Inflammatory macrophage treated with lipopolysaccharide for 4 hours (primary cell): ENCODE data around the gene APOL5.
"Not testable (repeated sequence)": the region's sequence is repeated elsewhere in the genome, so short reads cannot be mapped to it uniquely, and the experiment has no call there.

Experiments
- DNase-seq: peaks from one replicate; pipeline ENCODE4 v3.0.0-alpha.2; 2020

Gene APOL5, protein sequence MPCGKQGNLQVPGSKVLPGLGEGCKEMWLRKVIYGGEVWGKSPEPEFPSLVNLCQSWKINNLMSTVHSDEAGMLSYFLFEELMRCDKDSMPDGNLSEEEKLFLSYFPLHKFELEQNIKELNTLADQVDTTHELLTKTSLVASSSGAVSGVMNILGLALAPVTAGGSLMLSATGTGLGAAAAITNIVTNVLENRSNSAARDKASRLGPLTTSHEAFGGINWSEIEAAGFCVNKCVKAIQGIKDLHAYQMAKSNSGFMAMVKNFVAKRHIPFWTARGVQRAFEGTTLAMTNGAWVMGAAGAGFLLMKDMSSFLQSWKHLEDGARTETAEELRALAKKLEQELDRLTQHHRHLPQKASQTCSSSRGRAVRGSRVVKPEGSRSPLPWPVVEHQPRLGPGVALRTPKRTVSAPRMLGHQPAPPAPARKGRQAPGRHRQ

DNA sequence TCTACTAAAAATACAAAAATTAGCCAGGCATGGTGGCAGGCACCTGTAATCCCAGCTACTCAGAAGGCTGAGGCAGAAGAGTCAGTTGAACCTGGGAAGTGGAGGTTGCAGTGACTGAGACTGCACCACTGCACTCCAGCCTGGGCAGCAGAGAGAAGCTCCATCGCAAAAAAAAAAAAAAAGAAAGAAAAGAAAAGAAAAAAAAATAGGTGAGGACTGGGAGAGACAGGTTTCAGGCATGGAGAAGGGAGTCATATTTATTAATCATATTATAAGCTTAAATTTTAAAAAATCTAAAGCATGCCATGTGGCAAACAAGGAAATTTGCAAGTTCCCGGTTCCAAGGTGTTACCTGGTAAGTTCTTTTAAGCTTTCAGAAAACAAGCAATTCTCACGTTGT lies at the start of gene APOL5:
Gene APOL5, plus strand, starts transcription at position 301 of the 400 bp plus-strand sequence. Its CDS starts 0 bp downstream, at position 301.
- no peak for DNase-seq

DNA sequence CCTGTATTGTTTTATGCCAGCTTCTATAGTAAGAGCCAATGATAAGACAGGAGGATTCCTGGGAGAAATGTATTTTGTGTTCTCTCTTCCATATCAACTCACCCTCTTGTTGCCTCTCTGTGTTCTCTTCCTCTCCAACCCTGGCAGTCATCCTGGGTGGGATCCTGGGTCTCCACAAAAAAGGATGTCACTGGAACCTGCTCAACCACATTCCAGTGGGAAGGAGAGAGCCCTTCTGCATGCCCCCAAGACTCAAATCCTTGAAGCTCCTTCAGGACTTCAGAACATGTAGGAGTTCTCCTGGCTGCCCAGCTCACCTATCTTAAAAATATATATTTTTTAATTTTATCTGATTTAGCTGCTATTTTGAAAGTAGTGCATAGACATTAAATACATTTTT lies 43.3 kb upstream of the APOL5 start:
- no peak for DNase-seq

DNA sequence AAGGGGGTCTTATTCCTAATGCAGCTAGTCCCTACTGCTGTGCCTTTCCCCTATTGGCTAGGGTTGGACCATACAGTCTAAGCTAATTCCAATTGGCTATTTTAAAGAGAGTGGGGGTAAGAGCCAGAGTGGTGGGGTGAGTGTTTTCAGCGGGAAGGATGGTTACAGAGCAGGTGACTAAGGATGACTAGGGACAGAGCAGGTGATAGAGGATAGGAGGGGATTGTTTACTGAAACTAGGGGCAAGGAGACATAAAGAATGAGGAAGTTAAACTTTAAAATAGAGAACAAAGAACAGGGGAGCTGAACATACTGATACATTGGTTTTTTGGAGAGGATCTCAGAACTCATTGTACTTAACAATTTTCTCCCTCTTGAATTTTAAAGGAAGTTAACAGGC lies 41.6 kb upstream of the APOL5 start:
- not testable (repeated sequence) for DNase-seq

DNA sequence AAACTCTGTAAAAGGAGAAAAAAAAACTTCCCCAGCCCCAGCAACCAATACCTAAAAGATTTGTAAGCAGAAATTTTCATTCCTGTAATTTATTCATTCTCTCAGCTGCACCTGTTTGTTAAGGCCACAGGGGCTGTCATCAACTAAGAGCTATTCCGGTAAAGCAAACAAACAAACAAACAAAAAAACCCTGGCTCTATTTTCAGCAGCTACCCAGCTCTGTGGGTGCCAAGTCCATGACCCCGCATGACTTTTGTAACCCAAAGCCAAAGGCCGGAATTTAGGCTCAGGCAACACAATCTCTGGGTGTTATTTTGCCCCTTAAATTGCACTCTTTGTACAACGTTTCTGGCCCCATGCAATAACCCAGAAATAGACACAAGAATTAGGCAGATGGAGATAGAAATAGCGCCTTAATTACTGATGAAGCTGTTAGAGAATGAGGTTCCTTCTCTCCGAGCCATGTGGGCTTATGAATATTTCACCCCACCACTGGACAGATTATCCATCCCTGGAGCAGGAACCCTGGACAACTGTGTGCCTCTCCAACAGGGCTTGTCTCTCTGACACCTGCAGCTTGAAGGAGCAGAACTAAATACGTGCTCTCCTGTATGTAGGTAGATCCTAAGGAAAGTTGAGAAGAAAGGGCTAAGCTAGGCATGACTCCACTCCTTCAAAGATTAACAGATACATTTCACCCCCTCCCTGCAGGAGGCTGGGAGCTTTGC lies 40.0 kb upstream of the APOL5 start:
- DNase-seq, result no peak

DNA sequence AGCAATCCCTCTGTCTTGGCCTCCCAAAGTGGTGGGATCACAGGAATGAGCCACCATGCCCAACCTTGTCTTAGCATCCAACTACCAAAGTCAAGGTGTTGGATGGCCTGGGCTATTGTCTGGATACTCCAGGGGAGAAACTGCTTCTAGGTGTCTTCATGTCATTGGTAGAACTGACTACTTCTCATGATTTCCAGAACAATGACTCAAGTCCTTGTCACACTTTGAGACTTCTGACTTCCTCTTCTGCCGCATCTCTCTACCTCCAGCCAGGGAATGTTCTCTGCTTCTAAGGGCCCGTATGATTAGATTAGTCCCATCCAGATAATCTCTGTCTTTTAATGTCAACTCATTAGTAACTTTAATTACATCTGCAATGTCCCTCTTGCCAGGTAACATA lies 38.8 kb upstream of the APOL5 start:
- DNase-seq, result peak; percentile 49

DNA sequence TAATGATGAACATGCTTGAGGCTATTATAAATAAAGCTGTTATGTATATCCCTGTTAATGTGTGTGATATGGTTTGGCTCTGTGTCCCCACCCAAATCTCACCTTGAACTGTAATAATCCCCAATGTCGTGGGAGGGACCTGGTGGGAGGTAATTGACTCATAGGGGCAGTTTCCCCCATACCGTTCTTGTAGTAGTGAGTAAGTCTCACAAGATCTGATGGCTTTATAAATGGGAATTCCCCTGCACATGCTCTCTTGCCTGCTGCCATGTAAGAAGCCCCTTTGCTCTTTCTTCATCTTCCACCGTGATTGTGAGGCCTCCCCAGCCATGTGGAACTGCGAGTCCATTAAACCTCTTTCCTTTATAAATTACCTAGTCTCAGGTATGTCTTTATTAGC lies 38.2 kb upstream of the APOL5 start:
- DNase-seq, result peak; percentile 82

DNA sequence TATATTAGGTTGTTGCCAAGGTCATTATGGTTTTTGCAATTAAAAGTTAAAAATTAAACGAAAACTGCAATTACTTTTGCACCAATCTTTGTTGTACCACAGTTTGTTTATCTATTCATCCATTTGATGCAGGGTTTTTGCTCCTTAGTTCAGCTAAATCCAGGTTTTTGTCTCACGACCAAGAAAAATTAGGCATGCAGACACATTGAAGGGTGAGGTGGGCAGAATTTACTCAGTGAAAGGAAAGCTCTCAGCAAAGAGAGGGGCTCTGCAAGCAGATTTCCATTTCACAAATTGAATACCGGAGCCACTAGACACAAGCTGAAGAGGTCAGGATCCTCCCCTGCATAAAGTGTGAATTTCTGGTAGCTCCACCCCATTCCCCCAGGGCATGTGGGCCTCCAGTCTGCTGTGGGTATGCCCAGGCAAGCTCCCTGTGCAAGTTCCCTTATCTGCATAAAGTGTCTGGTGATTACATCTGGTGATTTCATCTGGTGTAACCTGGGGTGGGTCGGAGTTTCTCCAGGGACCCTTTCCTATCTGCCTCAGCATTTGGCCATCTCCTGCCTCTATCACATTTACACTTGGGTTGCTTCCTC lies 36.1 kb upstream of the APOL5 start:
- no peak for DNase-seq

DNA sequence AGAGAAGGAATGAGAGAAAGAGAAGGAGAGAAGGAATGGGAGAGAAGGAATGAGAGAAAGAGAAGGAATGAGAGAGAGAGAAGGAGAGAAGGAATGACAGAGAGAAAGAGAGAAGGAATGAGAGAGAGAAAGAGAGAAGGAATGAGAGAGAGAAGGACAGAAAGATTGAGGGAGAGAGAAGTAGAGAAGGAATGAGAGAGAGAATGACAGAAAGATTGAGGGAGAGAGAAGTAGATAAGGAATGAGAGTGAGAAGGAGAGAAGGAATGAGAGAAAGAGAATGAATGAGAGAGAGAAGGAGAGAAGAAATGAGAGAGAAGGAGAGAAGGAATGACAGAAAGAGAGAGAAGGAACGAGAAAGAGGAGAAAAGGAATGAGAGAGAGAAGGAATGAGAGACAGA lies 34.1 kb upstream of the APOL5 start:
- no peak for DNase-seq

DNA sequence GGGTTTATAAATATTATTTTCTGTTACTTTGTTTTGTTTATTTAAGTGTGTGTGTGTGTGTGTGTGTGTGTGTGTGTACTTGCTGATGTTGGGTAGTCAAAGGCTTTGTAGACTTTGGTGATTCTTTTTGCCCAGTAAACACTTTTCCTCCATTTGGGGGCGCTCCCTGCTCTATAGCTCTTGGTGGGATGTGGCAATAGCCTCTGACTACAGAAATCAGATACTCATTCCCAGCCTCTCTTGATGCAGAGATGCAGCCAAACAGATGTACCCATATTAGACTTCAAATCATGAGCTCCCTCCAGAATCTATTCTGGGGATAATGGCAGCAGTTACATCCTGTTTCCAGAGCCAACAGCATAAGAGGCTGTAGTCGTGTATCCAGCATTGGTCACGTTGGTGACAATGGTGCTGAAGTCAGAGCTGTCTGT lies 33.4 kb upstream of the APOL5 start:
- DNase-seq, result no peak

DNA sequence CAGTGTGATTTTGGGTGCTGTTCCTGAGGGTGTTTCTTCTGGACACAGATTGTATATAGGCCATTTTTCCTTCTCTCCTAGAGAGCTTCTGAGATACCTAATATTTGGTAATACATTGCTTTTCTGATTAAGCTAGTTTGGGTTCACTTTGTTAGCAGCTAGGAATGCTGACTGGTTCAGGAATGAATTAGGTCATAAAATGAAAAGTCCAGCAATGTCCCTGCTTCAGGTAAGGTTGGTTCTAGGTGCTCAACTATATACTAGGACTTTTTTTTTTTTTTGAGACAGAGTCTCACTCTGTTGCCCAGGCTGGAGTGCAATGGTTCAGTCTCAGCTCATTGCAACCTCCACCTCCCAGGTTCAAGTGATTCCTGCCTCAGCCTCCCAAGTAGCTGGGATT lies 32.9 kb upstream of the APOL5 start:
- DNase-seq, result no peak

DNA sequence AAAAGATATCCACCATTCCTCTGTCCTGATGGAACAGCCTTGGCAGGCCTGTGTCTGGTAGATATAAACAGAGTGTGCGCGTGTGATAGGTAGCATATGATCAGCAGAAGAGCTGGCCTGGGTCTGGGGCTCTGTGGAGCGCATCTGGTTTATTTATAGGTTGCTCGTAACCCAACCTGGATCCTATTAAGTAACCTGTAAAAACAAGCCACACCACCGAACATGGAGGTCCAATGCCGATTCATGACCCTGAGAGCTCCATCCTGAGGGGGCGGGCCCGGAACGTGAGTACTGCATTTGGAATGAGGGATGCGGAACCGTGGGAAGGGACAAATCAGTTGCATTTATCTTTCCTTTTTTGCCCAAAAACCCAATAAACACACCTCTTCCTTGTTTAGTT lies 31.9 kb upstream of the APOL5 start:
- no peak for DNase-seq

DNA sequence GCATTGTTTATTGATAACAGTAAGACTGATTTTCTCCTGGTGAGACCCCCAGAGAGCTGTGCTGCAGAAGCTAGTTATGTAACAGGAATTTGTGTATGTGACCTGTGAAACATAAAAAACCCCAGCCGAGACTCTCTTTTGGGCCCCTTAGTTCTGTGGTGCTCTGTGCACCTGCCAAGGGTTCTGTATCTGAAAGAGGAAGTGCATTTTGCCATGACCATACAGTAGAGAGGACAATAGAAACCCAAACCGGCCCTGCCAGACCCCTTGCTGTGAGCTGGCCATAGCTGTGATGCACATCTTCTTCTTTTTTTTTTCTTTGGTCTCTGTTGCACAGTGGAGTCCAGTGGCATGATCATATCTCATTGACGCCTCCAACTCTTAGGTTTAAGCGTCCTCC lies 31.4 kb upstream of the APOL5 start:
- no peak for DNase-seq

DNA sequence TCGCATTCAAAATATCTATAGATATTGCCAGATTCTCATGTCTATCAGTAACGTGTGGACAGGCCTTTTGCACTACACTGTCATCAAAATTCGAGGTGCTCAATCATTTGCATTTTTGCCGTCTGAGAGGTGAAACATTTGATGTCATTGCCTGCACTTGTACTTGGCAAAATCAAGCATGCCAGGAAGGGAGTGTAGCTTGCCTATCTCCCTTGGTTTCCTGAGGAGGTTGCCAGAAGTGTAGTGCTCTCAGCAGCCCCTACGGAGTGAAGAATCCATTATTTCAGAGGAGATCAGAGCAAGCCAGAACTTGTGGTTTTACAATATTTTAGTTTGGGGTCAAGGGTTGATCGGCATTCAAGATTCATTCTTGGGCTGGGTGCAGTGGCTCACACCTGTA lies 30.2 kb upstream of the APOL5 start:
- no peak for DNase-seq

DNA sequence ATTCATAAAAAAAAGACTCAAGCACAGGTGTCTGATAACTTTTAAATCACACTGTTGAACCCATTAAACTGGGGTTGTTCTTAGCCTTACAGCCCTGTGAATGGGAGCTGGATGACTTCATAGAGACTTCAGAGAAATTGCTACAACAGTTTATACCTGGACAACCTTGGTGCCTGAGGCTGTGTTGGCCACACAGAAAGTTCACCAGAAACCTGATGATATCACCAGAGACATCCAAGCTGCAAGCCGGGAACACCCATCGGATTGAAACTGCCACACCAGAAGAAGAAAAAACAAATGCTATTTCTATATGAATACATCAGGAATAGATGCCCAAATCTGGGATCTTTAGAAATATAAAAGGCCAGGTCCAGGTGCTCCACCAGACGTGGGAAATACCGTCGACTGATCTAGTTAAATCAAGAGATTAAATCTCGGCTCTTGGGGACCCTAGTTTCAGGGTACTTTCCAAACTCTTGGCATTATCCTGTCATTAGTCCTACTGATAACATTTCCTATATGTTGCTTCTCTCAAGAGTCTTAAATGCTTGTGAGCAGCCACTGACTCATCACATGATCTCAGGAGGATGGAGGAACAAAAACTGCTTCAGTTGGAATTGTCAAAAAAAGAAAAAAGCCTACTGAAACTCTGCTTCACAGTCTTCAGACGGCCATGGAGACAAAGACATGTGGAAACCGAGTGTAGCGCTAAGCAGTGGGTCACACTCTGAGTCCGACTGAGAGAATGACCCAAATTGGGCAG lies 28.6 kb upstream of the APOL5 start:
- no peak for DNase-seq

DNA sequence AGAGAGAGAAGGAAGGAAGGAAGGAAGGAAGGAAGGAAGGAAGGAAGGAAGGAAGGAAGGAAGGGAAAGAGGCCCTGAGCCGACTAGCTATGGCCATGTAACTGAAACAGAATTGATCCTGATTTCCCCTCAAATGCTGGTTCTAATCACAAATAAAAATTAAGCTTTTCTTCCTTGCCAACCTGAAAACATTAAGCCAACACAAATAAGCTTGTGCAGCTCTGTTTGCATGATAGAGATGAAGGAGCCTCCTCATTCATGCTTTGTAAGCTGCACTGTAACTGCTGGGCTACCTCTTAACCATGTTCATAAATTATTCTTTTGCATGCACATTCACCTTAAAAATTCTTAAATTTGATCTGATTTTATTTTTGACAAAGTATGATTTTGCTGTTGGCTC lies 27.7 kb upstream of the APOL5 start:
- no peak for DNase-seq

DNA sequence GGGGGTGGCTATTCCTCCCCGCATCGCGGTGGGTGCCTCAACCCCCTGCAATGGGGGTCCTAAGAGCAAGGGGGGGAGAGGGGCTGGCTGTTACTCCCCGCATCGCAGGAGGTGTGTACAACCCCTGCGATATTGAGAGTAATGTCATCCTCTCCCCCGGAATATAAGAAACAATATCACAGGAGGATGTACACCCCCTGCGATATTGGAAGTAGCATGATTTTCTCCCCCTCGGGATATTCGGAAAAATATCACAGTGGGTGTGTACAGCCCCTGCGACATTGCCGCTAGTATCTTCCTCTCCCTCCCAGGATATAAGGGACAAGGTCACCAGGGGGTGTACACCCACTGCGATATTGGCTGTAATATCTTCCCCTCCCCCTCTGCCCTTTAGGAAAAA lies 22.5 kb upstream of the APOL5 start:
- DNase-seq, result no peak

DNA sequence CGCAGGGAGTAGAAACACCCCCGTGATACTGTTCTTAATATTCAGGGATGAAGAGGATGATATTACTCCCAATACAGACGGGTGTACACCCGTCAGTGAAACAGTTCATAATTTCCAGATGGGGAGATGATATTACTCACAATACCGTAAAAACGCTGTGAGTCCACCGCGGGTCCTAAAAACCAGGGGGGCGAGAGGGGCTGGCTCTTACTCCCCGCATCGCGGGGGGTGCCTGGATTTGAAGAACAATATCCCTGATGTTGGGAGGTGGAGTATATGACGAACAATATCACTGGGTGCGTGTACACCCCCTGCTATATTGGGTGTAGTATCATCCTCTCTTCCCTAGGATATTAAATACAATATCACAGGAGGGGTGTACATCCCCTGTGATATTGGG lies 20.5 kb upstream of the APOL5 start:
- no peak for DNase-seq

DNA sequence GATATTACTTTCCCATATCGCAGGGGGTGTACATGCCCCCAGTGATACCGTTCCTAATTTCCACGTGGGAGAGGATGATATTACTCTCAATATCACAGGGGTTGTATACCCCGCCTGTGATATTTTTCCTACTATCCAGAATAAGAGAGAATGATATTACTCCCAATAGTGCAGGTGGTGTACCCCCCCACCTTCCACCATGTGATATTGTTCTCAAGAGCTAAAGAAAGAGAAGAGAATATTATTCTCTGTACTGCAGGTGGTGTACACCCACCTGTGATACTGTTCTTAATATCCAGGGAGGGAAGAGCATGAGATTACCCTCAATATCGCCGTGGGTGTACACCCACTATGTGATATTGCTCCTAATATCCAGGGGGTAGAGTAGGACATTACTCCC lies 17.8 kb upstream of the APOL5 start:
- not testable (repeated sequence) for DNase-seq

DNA sequence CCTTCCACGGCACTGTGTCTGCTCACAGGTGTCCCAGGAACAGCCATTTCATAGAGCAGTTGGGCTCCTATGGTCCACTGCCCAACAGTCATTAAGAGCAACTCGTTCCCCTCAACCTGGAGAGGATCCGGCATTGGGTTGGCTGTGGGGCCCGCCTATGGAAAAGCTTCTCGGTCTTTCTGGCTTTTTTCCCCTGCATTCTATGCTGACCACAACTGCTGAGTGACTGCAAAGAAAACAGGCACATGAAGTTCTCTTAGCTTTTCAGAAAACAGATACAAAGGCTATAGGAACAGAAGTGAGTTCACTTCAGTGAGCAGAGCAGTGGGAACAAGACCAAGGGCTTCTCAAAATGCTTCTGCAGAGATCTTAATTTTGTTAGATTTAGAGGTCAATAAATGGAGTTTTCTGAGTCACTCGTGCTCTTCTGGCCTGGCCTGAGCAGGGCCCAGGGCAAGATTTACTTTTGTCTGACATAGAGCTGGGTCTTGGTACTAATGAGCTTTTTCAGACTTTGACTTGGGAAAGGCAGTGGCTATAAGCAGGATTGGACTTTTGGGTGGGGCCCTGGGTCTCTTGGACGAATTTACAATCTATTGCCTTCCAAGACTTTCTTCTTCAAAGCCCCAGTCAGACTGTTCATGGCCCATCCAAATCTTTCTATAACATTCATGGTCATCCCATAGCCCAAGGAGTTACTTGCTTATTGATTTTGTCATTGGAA lies 13.6 kb upstream of the APOL5 start:
- no peak for DNase-seq

DNA sequence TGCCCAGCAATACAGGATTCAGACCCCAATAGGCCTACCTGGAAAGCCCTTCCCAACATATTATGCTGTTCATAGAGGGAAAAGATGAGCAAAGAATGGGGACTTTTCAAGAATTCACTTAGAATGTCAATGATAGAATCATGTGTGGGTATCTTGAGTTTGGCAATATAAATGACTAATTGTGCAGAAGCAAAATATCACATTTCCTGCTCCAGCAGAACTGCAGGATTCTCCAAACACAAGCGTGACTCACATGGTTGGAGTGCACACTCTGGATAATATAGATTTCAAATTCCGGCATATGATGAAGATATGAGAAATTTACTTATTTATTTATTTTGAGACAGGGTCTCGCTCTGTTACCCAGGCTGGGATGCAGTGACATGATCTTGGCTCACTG lies 12.5 kb upstream of the APOL5 start:
- DNase-seq, result no peak

DNA sequence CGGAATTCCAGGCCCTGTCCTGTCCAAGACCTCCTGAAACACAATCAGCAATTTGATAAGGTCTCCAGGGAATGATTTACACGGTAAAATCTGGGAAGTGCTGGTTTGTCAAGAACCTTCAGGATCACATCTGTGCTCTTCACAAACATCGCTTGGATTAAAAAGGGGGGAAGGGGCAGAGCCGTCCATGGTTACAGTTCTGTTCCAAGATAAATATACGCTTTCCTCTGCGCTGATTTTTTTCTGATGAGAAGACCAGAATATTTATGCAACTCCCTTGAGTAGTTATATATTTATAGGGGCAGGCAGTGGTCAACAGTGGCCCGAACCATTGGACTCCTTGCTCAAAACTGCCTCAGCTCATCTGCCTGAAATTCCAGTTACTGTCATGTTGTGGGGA lies 9.2 kb upstream of the APOL5 start:
- no peak for DNase-seq

DNA sequence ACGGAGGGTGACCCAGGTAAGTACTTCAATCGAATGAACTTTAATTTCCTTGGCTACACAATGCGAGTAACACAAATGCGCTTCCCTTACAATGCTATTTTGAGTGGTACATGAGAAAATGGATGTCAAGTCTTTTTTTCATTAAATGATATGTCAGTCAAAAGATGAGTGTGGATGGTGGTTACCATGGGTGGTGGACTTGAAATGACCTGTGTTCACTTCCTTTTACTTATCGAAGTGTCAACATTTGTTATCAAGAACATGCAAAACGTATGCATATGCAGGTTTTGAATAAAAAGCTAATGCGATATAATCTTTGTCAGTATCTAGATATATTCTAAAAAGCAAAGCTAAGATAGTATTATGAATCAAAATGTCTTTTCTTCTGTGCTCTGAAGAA lies 8.8 kb upstream of the APOL5 start:
- no peak for DNase-seq

DNA sequence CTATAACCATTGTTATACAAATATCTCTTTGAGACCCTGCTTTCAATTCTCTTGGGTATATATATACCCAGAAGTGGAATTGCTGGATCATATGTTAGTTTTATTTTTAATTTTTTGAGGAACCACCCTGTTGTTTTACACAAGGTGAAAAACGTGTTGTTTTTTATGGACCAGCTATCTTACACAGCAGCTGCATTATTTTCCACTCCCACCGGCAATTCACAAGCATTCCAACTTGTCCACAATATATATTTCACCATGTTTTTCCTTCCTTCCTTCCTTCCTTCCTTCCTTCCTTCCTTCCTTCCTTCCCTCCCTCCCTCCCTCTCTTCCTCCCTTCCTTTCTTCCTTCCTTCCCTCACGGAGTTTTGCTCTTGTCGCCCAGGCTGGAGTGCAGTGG lies 6.3 kb upstream of the APOL5 start:
- no peak for DNase-seq
